HG02623 (cell line): ENCODE results near the gene SF3B6.
"Not testable (repeated sequence)": the region's sequence is repeated elsewhere in the genome, so short reads cannot be mapped to it uniquely, and the experiment has no call there.

ENCODE experiments used
- ATAC-seq: cut with Tn5 transposase; IDR thresholded peaks from one replicate; pipeline ENCODE4 v1.9.1; 2021; ENCODE audit warnings: moderate library complexity; ENCODE audit not compliant: unreplicated experiment

Gene SF3B6

GRCh38 chr2:24054366-24055010 lies 21.6 kb downstream of the SF3B6 start:
- no peak for ATAC-seq

- ATAC-seq: no peak
These were observed 23.2 kb downstream of the SF3B6 start for GRCh38 chr2:24052951-24053350.

- no peak for ATAC-seq
These were observed 24.3 kb downstream of the SF3B6 start for GRCh38 chr2:24051833-24052232.

DNA sequence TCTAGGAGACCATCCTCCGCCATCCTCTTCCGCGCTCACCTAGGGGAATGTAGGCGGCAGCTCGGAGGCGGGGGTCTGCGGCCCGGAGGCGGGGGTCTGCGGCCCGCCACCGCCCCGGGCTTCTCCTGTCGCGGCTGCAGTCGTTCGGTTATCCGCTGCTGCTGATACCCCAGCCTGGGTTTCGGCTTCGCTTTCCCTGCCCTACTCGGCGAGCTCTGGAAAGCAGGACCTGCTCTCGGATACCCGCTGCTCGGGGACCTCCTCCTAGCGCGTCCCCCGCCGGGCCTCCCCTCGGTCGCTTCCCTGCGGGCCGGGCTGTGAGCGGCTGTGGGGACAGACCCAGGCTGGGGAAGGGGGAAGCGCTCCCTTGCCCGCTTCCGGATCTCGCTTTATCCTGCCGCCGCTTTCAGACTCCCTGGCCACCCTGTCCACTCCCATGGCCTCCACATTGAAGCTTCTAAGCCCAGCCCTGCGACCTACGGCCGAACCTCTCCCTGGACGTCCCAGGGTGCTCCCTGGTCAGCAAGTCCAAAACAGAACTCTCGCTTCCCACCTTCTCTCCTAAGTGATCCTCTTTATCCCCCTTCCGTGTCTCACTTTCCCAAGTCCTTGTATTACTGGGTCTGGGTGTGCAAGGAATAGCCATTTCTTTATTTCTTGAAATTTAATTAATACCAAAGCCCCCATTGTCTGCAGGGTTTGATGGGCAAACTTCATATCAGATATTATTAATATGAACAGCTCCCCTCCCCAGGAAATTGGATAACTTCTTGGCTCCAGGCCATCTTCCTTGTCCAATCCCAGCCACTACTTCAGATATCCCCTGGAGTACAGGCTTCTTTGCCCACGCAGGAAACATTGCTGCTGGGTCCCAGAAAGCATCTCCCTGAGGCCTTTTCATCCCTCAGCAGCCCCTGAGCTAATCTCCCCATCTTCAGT lies 25.8 kb downstream of the SF3B6 start:
- no peak for ATAC-seq

DNA sequence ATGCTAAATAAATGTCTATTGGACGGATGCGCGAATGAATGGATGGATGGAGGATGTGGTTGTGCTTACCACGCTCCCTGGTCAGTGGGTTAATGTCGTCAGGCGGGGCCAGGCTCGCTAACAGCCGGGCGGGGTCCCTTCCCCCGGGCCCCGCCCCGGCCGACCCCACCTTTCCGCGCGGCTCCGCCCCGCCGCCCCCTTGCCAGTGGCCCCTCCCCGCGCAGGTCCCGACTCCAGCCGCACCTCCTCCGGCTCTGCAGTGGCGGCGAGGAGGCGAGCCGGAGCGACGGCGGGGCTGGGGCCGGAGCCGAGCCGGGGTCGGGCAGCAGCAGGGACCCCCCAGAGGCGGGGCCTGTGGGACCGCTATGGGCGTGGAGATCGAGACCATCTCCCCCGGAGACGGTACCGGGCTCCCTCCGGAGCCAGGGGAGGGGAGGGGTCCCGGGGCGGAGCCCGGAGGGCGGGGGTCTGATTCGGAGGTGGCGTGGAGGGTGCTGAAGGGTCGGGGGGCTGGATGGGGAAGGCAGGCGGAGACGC lies 26.6 kb downstream of the SF3B6 start, which contains the start of gene FKBP1B:
FKBP1B (plus strand) TSS at position 257 of the 537 bp plus-strand sequence; CDS start at position 366, 109 bp downstream.
- no peak for ATAC-seq

DNA sequence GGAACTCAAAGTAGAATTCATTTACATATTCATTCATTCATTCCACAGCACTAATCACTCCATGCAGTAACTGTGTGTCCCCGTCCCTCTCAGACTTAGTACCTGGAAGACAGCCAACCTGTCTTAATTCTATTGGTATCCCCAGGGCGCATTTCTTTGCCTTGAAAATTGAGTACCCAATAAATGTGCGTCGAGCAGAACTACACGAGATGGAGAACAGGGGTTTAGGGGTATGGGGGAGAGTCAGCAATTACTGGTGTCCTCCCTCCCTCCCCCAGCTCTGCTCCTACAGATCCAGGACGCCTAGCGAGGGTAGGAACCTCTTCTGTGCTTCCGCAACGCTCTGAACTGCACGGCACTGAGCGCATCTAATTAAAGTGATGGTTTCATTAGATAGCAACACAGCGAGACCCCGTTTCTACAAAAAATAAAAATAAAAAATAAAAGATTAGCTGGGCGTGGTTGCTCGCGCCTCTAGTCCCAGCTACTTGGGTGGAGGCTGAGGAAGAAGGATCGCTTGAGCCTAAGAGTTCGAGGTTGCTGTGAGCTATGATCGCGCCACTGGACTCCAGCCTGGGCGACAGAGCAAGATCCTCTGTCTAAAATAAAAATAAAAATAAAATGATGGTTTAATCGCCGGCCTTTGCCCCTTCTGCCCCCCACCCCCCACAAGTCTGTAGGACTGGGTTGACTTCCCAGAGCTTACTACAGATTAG lies 27.2 kb downstream of the SF3B6 start:
- ATAC-seq: no peak

DNA sequence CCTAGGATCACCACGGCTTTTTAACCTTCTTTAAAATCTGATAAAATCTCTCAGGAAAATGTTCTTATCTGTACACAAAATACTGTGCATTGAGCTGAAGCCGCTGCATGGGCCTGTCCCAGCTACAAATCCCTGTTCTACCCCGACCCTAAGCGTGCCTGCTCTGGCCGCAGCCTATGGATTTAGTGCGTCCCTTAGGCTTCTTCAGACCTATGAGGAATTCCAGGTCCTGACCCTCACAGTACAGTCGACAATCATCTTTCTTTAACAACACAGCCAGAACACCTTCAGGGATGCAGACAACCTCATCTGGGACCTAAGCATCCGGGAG lies 28.5 kb downstream of the SF3B6 start:
- ATAC-seq: no peak

DNA sequence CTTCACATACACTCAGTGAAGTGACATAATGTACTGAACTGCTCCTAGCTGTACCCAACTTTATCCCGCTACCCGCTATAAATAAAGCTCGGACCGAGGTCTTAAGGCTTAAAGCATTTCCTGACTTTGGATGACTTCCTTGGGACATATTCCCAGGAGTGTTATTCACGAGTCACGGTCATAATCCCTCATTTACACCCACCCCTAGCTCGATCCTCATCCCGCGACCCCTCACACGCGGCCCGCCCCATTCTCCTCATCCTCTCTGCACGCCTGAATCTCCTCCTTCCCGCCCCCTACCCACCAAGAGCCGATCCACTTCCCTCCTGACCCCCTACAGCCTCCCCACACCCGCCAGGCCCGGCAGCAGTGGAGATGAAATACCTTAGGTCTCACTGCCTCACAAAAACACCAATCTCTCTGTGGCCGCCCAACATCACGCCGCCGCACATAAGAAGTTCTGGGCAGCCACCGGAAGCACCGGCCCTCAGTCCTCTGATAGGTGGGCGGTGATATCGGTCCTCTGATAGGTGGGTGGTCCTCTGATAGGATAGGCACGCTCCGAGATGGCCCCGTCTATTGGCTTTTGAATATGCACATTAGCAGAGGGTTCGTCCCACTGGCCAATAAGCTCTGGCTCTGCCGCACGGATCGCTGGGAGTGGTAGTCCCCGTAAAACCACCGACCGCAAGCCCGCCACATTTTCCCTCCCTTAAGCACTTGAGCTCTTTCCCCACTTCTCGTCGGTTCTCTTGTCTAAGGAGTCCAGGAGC lies 29.0 kb downstream of the SF3B6 start, which contains the start of gene WDCP:
WDCP (minus strand) TSS at position 462 of the 773 bp plus-strand sequence. CDS start 7,897 bp downstream, outside the sequence.
- peak; percentile 99 for ATAC-seq

- no peak for ATAC-seq
These were observed 29.6 kb downstream of the SF3B6 start for GRCh38 chr2:24046599-24046929.

GRCh38 chr2:24045511-24046508 lies 30.3 kb downstream of the SF3B6 start:
- ATAC-seq: no peak

DNA sequence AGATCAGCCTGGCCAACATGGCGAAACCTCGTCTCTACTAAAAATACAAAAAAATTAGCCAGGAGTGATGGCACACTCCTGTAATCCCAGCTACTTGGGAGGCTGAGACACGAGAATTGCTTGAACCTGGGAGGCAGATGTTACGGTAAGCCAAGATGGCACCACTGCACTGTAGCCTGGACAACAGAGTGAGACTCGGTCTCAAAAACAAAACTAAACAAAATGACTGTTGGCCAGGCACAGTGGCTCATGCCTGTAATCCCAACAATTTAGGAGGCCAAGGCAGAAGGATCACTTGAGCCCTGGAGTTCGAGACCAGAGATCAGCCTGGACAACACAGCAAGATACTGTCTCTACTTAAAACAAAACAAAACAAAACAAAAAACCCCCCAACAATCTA lies 33.0 kb downstream of the SF3B6 start:
- ATAC-seq: not testable (repeated sequence)

- no peak for ATAC-seq
These were observed 35.6 kb downstream of the SF3B6 start for GRCh38 chr2:24040511-24040910.

DNA sequence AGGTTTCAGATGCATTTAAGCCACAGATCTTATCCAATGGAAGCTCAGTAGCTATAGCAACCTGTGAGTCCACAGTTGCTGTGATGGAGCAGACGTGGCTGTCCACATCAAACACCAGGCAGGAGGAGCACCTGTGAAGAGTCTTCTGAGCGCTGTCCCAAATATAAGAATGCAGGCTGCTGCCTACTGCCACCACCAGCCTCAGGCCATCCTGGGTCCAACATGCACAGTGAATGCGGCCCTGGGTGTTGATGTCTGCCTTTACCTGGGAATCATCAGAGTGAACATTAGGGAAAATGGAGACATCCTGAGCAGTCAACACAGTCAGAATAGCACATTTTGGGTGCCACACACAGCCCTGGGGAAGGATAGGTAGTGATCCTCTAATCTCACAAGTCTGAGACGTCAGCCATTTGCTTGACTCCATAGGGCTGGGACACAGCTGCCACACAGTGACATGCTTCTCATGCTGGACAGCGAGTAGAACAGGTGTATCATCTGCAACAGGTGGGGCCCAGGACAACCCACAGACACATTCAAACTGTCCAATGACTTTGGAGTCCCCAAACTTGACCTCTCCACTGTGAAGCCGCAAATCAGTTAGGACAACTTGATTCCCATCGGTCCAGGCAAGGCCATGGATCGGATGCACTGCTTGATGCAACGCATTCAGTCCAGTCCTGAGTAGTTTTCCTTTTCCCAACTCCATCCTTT lies 37.2 kb downstream of the SF3B6 start:
- ATAC-seq: no peak

GRCh38 chr2:24026233-24026632 lies 49.9 kb downstream of the SF3B6 start:
- no peak for ATAC-seq

DNA sequence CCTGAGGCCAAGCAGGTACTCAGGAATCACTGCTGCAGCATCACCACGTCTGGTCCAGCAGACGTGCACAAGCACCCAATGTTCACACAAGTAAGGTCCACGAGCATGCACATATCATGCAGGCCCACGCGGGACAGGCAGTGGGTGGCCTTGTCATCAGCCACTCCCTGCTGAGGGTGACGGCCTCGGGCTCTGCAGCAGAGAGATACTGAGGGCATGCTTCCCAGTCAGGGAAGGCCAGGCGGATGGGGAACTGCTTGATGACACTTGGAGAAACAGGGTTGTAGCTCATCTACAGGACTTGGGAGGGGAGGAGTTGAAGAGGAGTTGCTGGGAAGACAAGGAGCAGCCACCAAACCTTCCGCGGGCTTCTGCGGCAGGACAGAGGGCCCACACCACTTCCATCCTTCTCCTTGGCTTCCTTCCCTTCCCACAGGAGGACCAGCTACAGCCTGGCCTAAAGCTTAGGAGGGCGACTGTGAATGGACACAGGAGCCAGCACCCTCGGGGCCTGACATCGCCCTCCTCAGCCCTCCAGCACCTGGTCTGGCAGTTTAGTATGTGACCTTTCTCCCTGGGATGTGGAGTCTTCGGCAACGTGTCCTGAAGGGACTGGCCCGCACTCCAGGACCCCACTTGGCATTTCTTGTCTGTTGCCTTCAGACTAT lies 51.0 kb downstream of the SF3B6 start:
- ATAC-seq: no peak

DNA sequence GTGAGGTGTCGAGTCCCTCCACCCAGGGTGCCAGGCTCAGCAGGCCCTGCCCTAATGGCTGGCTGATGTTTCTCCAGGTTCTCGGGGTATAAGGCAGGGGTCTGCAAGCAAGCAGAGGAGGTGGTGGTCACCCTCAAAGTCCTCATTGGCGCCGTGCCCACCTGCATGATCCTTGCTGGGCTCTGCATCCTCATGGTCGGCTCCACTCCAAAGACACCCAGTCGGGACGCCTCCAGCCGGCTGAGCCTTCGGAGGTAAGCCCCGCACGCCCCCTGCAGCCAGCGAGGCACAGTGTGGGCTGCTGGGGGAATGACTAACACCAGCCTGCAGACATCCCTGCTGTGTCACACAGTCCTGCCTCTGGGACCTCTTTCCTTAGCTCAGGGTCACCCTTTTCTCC lies 52.1 kb downstream of the SF3B6 start:
- ATAC-seq: no peak

- ATAC-seq: no peak
These were observed 53.1 kb downstream of the SF3B6 start for GRCh38 chr2:24022975-24023575.
